DOHH2 (cell line): ENCODE measurements around the gene ZDHHC9.
"Not testable (repeated sequence)": the region's sequence is repeated elsewhere in the genome, so short reads cannot be mapped to it uniquely, and the experiment has no call there.

Experiments used
- H3F3A ChIP-seq: fragments of 200-600 bp; sonication (generic), shearing (Covaris generic); 2 replicates; pipeline ENCODE4 v1.6.0; 2016; ENCODE audit warnings: antibody characterized with exemption, mild to moderate bottlenecking; ENCODE audit not compliant: control insufficient read depth, insufficient read depth
- H3K27ac ChIP-seq: fragments of 200-600 bp; sonication (generic); 2 replicates; pipeline ENCODE4 v1.5.1; 2014; ENCODE audit warnings: low read depth, mild to moderate bottlenecking, low read length, moderate library complexity
- H3K27me3 ChIP-seq: fragments of 200-600 bp; sonication (generic); 2 replicates; pipeline ENCODE4 v1.6.1; 2014; ENCODE audit warnings: mild to moderate bottlenecking, low read length, mixed read lengths; ENCODE audit not compliant: control insufficient read depth
- H3K36me3 ChIP-seq: fragments of 200-600 bp; sonication (generic); 2 replicates; pipeline ENCODE4 v1.6.1; 2014; ENCODE audit warnings: mild to moderate bottlenecking, low read length, moderate library complexity, mixed read lengths; ENCODE audit not compliant: control insufficient read depth
- H3K4me1 ChIP-seq: fragments of 200-600 bp; sonication (generic); 2 replicates; pipeline ENCODE4 v1.6.1; 2014; ENCODE audit warnings: mild to moderate bottlenecking, low read length, mixed read lengths; ENCODE audit not compliant: control insufficient read depth
- H3K4me2 ChIP-seq: fragments of 200-600 bp; sonication (generic); 2 replicates; pipeline ENCODE4 v1.6.0; 2014; ENCODE audit warnings: mild to moderate bottlenecking, low read length, moderate library complexity
- H3K4me3 ChIP-seq: fragments of 200-600 bp; sonication (generic); 2 replicates; pipeline ENCODE4 v1.5.1; 2014; ENCODE audit warnings: mild to moderate bottlenecking, low read length, mixed read lengths
- H3K79me2 ChIP-seq: fragments of 200-600 bp; sonication (generic); 2 replicates; pipeline ENCODE4 v1.6.1; 2014; ENCODE audit warnings: mild to moderate bottlenecking, low read length, mixed read lengths; ENCODE audit not compliant: control insufficient read depth
- H3K9me2 ChIP-seq: fragments of 200-600 bp; sonication (generic); replicated peaks from 2 replicates; pipeline ENCODE4 v1.6.1; 2014; ENCODE audit warnings: mild to moderate bottlenecking, low read length, mixed read lengths; ENCODE audit not compliant: control insufficient read depth
- H3K9me3 ChIP-seq: fragments of 200-600 bp; sonication (generic); 2 replicates; pipeline ENCODE4 v1.6.1; 2014; ENCODE audit warnings: antibody characterized with exemption, low read length, mixed read lengths; ENCODE audit not compliant: control insufficient read depth, insufficient read depth
- H4K20me1 ChIP-seq: fragments of 200-600 bp; sonication (generic); 2 replicates; pipeline ENCODE4 v1.6.0; 2014; ENCODE audit warnings: low read depth, mild to moderate bottlenecking, antibody characterized with exemption, low read length, moderate library complexity; ENCODE audit not compliant: control insufficient read depth, insufficient read depth
- EZH2phosphoT487 ChIP-seq: fragments of 200-600 bp; sonication (generic); IDR thresholded peaks from 2 replicates; pipeline ENCODE4 v1.6.1; 2017; ENCODE audit warnings: borderline replicate concordance, mild to moderate bottlenecking, antibody characterized with exemption, low read length, moderate library complexity, mixed read lengths
- TF ChIP-seq, protein P1 (sequence below): fragments of 200-600 bp; sonication (generic); IDR thresholded peaks from one replicate; pipeline ENCODE4 v1.5.1; 2014; ENCODE audit warnings: antibody characterized with exemption, mild to moderate bottlenecking, low read depth, low read length; ENCODE audit not compliant: poor library complexity, severe bottlenecking

Gene ZDHHC9

DNA sequence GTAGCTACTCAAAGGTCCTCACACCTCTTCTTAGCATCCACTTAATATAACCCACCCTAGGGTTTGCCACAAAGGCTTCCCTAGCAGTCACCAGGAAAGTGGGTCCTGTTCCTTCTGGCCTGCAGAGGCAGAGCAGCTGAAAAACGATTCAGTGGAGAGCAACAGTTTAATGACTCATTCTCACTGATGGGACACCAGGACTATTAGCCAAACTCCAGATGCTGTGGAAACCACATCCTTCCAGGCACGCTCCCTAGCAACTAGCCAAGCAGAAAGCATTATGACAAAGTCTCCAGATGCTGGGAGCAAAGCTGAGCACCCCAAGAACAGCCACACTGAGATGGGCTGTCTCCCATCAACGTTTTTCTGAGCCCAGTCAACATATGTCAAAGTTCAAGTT lies 32.0 kb upstream of the ZDHHC9 start:
- H3K9me3 ChIP-seq: no peaks in the 10 kb centered on the region
- no peaks in the 10 kb centered on the region for H3K9me2 ChIP-seq
- H3K4me2 ChIP-seq: no peak overlapping the region
- no peaks in the 10 kb centered on the region for H3K36me3 ChIP-seq
- no peaks in the 10 kb centered on the region for H3K4me1 ChIP-seq
- H3F3A ChIP-seq: no peaks in the 10 kb centered on the region
- H3K79me2 ChIP-seq: no peaks in the 10 kb centered on the region
- TF ChIP-seq, protein P1, sequence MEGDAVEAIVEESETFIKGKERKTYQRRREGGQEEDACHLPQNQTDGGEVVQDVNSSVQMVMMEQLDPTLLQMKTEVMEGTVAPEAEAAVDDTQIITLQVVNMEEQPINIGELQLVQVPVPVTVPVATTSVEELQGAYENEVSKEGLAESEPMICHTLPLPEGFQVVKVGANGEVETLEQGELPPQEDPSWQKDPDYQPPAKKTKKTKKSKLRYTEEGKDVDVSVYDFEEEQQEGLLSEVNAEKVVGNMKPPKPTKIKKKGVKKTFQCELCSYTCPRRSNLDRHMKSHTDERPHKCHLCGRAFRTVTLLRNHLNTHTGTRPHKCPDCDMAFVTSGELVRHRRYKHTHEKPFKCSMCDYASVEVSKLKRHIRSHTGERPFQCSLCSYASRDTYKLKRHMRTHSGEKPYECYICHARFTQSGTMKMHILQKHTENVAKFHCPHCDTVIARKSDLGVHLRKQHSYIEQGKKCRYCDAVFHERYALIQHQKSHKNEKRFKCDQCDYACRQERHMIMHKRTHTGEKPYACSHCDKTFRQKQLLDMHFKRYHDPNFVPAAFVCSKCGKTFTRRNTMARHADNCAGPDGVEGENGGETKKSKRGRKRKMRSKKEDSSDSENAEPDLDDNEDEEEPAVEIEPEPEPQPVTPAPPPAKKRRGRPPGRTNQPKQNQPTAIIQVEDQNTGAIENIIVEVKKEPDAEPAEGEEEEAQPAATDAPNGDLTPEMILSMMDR: no peak
- TF ChIP-seq EZH2phosphoT487: no peak
- no peaks in the 10 kb centered on the region for H3K27me3 ChIP-seq
- H3K27ac ChIP-seq: no peak overlapping the region
- H3K4me3 ChIP-seq: no peak overlapping the region
- no peaks in the 10 kb centered on the region for H4K20me1 ChIP-seq

DNA sequence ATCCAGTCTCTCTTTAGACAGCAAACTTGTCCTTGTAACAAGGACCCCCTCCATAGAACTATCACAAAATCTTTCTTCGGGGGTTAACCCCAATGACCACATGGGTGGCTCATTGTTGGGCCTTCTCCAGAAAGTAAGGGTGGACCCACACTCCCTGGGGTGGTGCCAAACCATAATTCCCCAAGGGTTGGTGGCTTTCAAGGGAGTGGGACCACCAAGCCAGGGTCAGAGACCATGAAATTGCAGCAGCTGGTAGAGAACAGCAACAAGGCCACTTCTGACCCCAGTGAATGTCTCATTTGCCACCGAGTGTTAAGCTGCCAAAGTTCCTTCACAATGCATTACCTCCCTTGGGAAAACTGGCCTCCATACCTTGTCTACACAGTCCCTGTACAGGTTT lies 28.8 kb upstream of the ZDHHC9 start:
- no peaks in the 10 kb centered on the region for H3K36me3 ChIP-seq
- H3K9me3 ChIP-seq: no peaks in the 10 kb centered on the region
- TF ChIP-seq, protein P1: no peak
- TF ChIP-seq EZH2phosphoT487: no peak
- no peak overlapping the region for H3K27ac ChIP-seq
- no peak overlapping the region for H3K4me2 ChIP-seq
- no peaks in the 10 kb centered on the region for H4K20me1 ChIP-seq
- no peaks in the 10 kb centered on the region for H3K9me2 ChIP-seq
- no peaks in the 10 kb centered on the region; the same call in 1 of the 2 replicates for H3K27me3 ChIP-seq
- H3F3A ChIP-seq: no peaks in the 10 kb centered on the region
- no peak overlapping the region for H3K4me3 ChIP-seq
- H3K79me2 ChIP-seq: no peaks in the 10 kb centered on the region
- H3K4me1 ChIP-seq: no peaks in the 10 kb centered on the region

DNA sequence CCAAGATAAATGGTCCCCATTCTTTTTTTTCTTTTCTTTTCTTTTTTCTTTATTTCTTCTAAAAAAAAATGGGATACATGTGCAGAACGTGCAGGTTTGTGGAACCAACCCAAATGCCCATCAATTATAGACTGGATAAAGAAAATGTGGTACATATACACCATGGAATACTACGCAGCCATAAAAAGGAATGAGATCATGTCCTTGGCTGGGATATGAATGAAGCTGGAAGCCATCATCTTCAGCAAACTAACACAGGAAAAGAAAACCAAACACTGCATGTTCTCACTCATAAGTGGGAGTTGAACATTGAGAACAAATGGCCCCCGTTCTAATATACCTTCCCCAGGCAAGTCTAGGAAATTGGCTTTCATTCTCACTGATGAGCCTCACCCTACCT lies 22.6 kb upstream of the ZDHHC9 start:
- not testable (repeated sequence) for H3K27me3 ChIP-seq, H3K9me2 ChIP-seq, H4K20me1 ChIP-seq, H3K4me2 ChIP-seq, H3K9me3 ChIP-seq, H3K4me1 ChIP-seq, H3F3A ChIP-seq, H3K27ac ChIP-seq, H3K79me2 ChIP-seq, H3K4me3 ChIP-seq, H3K36me3 ChIP-seq

DNA sequence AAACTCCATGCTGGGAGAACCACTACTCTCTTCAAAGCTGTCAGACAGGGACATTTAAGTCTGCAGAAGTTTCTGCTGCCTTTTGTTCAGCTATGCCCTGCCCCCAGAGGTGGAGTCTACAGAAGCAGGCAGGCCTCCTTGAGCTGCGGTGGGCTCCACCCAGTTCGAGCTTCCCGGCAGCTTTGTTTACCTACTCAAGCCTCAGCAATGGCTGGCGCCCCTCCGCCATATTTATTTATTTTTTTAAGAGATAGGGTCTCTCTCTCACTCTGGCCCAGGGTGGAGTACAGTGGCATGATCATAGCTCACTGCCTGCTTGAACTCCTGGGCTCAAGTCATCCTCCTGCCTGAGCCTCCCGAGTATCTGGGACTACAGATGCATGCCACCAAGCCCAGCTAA lies 15.4 kb upstream of the ZDHHC9 start:
- H3K36me3 ChIP-seq, H4K20me1 ChIP-seq, H3K27ac ChIP-seq, H3K9me3 ChIP-seq, H3K4me2 ChIP-seq, H3K9me2 ChIP-seq, H3K79me2 ChIP-seq, H3K27me3 ChIP-seq, H3K4me3 ChIP-seq, H3K4me1 ChIP-seq, H3F3A ChIP-seq: not testable (repeated sequence)

DNA sequence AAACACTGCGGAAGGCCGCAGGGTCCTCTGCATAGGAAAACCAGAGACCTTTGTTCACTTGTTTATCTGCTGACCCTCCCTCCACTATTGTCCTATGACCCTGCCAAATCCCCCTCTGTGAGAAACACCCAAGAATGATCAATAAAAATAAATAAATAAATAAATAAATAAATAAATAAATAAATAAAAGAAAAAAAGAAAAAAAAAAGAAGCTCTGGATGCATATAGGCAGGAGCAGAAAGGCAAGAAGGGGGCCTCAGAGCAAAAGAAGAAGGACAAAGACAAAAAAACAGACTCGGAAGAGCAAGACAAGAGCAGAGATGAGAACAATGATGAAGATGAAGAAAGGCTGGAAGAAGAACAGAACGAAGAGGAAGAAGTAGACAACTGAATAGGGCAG lies 8.1 kb upstream of the ZDHHC9 start:
- not testable (repeated sequence) for H3K4me1 ChIP-seq, H3K4me3 ChIP-seq, H4K20me1 ChIP-seq, H3K9me3 ChIP-seq, H3K27ac ChIP-seq, H3K9me2 ChIP-seq, H3K27me3 ChIP-seq, H3K79me2 ChIP-seq, H3F3A ChIP-seq, H3K4me2 ChIP-seq, H3K36me3 ChIP-seq
